SHP77 (cell line): ENCODE results near the gene USP21.

Source experiments
- DNase-seq, 2 experiments: peaks; one replicate each; lab custom pipeline; 2025; lab: John Stamatoyannopoulos, UW

Gene USP21

GRCh38 chr1:161171191-161171590 lies 11.9 kb downstream of the USP21 start:
- DNase-seq, result no peak

- DNase-seq, result no peak
Measured at GRCh38 chr1:161171696-161172095, 12.4 kb downstream of the USP21 start.

DNA sequence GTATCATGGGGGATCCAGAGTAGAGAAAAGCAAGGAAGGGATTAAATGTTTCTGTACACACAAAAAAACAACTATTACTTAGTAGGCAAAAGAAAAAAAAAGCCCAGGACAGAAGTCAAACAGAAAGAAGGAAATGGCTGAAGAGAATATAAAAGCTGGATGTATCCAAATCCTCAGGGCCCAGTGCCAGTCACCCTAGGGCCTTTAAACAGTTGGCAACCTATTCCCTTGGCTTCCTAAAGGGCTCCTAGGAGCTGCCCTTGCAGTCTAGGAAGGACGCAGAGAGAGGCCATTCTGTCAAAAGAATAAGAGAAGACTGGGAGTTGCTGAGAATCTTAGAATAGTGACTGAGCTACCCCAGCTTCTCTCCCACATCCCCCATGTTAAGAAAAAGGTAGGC lies 13.0 kb downstream of the USP21 start:
- DNase-seq, result no peak

GRCh38 chr1:161172776-161173376 lies 13.6 kb downstream of the USP21 start:
- DNase-seq, result no peak

- no peak for DNase-seq
Measured at GRCh38 chr1:161173711-161174110, 14.4 kb downstream of the USP21 start.

- no peak for DNase-seq
Measured at GRCh38 chr1:161174911-161175310, 15.6 kb downstream of the USP21 start.

GRCh38 chr1:161175771-161176453 lies 16.6 kb downstream of the USP21 start:
- no peak for DNase-seq

DNA sequence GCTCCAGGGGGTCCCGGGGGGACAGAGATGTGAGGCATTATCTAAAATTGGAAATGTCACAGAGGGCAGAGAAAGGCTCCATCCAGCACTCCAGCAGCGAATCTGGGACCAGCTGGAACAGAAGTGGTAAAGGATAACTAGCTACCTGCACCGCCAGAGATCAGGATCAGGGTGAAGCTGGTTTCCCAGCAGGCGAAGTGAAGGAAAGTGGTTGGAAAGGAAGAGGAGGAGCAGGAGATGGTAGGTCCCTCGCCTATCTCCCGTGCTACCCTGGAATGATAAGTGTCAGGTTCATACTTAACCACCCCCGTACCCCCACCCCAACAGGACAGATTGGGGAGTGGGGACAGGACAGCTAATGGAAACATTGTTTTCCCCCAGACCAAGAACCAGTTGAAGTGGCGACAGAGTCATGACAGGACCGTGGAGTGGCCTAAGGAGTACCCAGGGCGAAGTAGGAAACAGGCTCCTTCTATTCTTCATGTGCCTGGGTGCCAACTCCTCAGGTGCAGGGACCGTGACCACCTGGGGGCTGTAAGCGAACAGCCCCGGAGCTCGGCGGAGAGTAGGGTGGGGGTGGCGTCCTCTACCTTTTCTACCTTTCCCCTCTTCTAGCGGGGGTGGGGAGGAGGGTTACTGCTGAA lies 17.3 kb downstream of the USP21 start:
- no peak for DNase-seq

DNA sequence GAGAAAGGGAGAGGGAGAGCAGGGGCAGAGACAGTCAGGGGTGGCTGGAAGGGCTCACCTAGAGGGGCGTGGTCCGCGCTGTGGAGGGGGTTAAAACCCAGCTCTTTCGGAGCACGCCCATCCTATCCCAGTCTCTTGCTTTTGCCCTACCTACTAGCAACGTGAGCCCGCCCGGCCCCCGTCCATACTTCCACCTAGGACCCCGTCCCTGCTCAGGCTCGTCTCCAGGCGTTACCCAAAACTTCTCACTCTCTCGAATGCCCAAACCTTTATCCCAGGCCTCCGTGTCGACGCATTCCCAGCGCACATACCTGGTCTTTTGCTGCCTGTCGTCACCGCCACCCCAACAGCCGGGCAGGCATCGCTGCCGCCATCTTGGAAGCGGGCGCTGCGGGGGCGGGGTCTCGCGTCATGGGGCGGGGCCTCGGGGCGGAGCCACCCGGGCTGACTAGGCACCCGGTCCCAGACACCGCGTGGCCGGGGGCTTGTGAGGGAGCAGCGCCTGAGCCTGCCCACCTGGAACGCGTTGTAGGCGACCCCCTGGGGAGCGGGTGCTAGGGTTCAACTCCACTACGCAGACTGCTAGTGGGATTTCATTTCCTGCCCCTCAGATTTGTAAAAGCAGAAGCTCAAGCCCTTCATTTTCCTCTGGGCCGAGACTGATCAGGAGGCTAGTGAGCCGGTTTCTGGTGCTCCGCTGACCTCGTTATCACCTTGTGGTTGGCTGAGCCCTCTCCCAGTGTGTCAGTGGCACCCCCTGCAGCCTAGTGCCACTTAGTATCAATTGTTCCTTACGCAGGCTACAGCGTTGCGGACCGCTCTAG lies 18.0 kb downstream of the USP21 start, which contains the start of gene B4GALT3:
Gene B4GALT3, minus strand, starts transcription at position 396 of the 824 bp plus-strand sequence. CDS start 1,447 bp downstream, outside the sequence.
- DNase-seq, result peak; percentile 91 to 94

DNA sequence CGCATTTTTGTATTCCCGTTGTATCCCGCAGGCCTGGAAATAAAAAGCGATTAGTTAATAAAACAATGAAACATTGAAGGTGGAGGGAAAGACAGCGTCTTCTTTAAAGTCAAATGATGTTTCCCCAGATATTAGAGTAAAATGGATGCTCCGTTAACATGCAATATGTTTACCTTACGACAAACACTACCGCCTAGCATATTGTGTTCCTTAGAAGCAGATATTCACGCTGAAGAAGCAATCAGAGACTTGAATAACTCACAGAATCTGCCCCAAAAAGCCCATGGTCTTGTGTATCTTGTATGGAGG lies 18.6 kb downstream of the USP21 start:
- no peak for DNase-seq

DNA sequence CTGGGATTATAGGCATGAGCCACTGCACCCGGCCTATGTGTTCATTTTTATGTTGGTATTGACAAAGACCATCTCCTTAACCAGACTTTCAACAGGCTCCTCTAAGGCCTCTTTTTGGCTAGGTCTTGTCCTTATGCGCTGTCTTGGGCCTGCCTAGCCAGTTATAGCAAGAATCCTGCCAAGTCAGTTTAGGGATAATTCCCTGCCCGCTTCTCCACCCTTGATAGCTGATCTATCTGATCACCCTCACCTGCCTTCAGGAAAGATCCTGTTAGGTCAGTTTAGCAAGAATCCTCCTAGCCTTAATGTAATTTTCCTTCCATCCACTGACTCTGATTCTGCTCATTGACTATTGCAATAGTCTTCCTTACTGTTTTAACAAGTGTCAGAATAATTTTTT lies 20.4 kb downstream of the USP21 start:
- DNase-seq, result no peak

DNA sequence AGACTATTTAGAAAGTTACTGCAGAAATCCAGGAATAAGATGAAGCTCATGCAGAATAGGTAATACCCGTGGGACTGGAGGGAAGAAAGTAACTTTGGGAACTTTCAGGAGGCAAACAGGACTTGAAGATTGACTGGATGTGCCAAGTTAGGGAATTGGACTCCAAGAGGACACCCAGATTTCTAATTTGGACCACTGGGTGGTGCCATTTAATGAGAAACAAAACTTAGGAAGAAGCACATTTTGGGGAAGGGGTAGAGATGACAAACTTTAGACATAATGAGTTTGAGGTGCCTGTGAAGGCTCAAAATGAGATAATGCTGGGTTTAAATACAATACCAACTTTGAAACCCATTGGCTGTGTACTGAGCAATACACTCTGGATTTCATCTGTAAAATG lies 21.3 kb downstream of the USP21 start:
- no peak for DNase-seq

- DNase-seq, result no peak
Measured at GRCh38 chr1:161182214-161182613, 22.9 kb downstream of the USP21 start.

- DNase-seq, result no peak
Measured at GRCh38 chr1:161185282-161185682, 26.0 kb downstream of the USP21 start.

DNA sequence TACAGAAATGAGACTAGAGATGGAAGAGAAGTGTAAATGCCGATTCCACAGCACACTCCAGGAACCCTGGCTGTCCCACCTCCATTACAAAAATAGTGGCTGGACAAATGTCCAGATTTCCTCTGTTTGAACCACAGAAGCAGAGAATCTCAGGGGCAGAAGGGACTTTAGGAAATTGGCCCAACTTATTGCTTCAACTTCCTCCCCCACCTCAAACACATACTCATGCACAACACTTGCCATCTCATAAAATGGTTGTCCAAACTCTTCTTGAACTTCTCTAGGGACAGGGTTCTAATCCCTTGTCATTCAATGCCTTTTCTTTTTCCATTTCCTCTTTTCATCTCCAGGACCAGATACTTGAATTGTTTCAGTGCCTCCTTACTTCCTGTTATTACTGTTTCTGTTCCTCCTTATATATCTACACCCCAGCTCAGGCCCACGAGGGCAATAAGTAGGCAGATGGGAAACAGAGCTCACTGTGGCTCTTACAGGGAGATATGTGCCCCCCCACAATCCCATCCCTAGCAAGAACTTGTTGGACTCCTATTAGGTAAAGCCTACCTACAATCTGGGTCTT lies 26.5 kb downstream of the USP21 start:
- DNase-seq, result no peak

DNA sequence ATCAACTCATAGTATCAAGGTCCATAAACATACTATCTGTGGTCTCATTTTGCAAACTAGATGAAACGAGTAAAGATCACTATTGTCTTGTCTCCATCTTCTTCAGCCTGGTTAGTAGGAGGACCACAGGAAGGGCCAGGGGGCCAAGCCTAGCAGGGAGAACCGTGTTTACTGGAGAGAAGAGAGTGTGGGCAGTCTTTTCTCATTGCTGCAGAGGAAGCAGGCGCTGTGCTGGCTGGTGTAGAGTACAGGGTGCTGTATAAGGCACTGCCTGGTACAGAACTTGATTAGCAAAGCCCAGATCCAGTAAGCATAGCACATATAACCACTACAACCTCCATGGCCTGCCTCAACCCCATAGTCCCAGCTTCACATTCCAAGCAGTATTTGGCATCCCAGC lies 28.0 kb downstream of the USP21 start:
- no peak for DNase-seq

- no peak for DNase-seq
Measured at GRCh38 chr1:161188381-161188780, 29.1 kb downstream of the USP21 start.

DNA sequence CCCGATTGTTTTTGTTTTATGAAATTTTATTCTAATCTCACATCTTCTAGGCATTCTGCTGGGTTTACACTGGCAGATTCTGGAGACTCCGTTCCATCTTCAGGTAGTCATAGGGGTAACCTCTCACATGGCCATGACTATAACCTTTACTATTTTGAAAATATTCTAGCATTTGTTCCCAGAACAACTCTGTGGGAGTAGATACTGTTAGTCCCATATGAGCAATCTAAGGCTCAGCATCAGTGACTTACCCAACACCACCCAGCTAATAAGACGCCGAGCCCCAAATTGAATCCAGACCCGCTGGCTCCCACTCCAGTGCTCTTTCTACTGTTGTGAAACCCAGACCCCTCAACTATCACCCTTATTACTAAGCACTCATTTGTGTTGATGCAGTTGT lies 29.7 kb downstream of the USP21 start:
- no peak for DNase-seq

- no peak for DNase-seq
Measured at GRCh38 chr1:161190962-161191521, 31.7 kb downstream of the USP21 start.

DNA sequence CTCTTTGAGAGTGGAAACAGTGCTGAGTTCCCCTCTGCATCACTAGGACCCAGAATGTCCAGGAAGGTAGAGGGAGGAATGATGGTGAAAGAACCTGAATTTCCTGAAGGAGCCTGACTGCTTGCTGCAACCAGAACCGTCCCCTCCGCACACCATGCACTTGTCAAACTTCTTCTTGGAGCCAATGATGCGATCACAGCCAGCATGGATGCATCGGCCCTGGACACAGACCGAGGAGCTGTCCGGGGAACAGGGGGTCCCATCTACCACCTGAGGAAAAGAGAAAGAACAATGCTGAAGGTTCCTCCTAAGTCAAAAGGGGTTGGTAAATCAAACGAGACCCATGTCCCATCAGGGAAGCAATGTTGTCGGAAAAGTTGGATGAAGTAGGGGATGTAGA lies 32.7 kb downstream of the USP21 start:
- no peak for DNase-seq

- DNase-seq, result peak; percentile 81 to 83
Measured at GRCh38 chr1:161192476-161193465, 33.5 kb downstream of the USP21 start.
